Sigmoid colon (tissue), 4 donors: ENCODE measurements around the gene SV2B.

Experiments used
- EP300 ChIP-seq, 4 donors: sonication (generic); formaldehyde crosslinking; IDR thresholded peaks; one replicate each; pipeline ENCODE4 v1.6.1; 2017; ENCODE audit warnings: antibody characterized with exemption in 4 of 4
- POLR2A ChIP-seq, 2 donors: fragments of 450-650 bp; IDR thresholded peaks; one replicate each; pipeline ENCODE4 v1.6.1; 2016; ENCODE audit warnings: antibody characterized with exemption in 2 of 2, mild to moderate bottlenecking in 2 of 2, moderate library complexity in 2 of 2
- POLR2AphosphoS5 ChIP-seq, 4 donors: sonication (generic); formaldehyde crosslinking; IDR thresholded peaks; one replicate each; pipeline ENCODE4 v1.6.1; 2017; ENCODE audit warnings: antibody characterized with exemption in 4 of 4
- TF ChIP-seq, protein P1 (sequence below), 4 experiments: fragments of 450-650 bp in 3 of 4; fragments of 200-600 bp in 1 of 4; IDR thresholded peaks; one replicate each; pipeline ENCODE4 v1.5.1; 2016 to 2019; ENCODE audit warnings: antibody characterized with exemption in 4 of 4, mild to moderate bottlenecking in 3 of 4, moderate library complexity in 2 of 4

DNA sequence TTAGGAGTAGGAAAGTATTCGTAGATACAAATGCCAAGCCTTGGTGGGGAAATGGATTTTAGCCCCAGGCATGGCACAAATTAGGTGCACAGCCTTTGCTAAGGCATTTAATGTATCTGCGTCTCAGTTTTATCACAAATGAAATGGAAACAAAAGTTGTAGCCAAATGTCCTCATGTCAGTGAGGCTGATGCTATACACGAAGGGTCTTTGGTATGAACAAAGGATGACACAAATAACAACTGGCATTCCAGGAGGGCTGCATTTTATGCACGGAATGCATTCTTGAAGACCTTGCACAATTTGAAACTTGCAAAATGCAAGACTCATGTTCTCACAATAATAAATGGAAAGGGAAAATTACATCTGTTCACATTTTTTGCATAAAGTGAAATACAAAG lies 181.9 kb downstream of the SV2B start:
- TF ChIP-seq, protein P1, sequence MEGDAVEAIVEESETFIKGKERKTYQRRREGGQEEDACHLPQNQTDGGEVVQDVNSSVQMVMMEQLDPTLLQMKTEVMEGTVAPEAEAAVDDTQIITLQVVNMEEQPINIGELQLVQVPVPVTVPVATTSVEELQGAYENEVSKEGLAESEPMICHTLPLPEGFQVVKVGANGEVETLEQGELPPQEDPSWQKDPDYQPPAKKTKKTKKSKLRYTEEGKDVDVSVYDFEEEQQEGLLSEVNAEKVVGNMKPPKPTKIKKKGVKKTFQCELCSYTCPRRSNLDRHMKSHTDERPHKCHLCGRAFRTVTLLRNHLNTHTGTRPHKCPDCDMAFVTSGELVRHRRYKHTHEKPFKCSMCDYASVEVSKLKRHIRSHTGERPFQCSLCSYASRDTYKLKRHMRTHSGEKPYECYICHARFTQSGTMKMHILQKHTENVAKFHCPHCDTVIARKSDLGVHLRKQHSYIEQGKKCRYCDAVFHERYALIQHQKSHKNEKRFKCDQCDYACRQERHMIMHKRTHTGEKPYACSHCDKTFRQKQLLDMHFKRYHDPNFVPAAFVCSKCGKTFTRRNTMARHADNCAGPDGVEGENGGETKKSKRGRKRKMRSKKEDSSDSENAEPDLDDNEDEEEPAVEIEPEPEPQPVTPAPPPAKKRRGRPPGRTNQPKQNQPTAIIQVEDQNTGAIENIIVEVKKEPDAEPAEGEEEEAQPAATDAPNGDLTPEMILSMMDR (IDR thresholded peaks at IDR 0.05) = no peak
- no peak for TF ChIP-seq EP300 (IDR thresholded peaks at IDR 0.05)
- no peak for TF ChIP-seq POLR2A (IDR thresholded peaks at IDR 0.05)
- no peak for TF ChIP-seq POLR2AphosphoS5 (IDR thresholded peaks at IDR 0.05)
